ELR (cell line): Measurements from ENCODE around the gene POLH.

Experiments
- DNase-seq: peaks from one replicate; pipeline ENCODE4 v3.0.0-alpha.2; 2015; ENCODE audit warnings: low read depth

Gene POLH

DNA sequence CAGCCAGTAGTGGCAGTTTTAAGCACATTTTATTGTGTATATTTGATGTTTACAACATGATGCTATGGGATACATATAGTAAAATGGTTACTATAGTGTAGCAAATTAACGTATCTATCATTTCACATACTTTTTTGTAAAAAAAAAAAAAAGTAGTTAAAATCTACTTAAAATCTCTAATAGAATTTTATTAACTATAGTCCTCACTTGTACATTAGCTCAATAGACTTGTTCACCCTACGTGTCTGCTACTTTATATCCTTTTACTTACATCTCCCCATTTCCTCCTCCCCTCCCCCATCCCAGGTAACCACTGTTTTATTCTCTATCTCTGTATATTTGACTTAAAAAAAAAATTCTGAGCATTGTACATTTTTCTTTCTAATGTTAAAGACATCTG is 30.0 kb downstream of the POLH start:
- DNase-seq, result no peak

- peak; percentile 84 for DNase-seq
Observed at GRCh38 chr6:43608310-43608763, 32.4 kb downstream of the POLH start.

DNA sequence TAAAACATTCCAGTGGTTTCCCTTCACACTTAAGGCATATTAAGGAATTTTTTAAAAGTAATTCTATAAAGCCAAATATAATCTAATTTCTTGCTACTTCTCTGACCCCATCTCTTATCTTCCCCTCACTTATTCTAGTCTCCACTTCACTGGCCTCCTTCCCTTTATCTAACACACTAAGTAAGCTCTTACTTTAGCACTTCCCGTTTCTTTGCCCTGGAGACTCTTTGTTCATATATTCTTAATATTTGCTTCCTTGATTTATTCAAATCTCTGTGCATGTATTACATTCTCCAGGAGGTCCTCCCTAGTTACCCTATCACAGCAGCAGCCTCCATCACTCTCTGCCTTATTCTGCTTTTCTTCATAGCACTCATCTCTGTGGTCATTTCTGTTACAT is 32.8 kb downstream of the POLH start:
- no peak for DNase-seq

DNA sequence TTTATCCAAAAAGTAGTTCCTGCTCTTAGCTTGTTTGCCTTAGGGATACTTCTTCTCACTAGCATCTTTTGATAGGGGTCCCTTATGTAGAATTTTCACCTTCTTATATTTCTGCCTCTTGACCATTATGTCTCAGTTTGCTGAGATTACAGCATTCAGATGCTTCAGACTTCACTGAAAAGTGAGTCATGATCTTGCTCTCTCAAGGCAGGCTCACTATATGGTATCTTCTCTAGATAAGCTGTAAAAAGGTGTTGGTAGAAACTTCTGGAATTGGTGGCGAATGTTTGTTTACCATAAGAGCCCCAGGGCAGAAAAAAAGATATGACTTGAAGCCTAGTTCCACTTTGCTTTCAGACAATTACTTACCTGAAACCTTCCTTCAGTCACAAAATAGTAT is 33.4 kb downstream of the POLH start:
- no peak for DNase-seq

DNA sequence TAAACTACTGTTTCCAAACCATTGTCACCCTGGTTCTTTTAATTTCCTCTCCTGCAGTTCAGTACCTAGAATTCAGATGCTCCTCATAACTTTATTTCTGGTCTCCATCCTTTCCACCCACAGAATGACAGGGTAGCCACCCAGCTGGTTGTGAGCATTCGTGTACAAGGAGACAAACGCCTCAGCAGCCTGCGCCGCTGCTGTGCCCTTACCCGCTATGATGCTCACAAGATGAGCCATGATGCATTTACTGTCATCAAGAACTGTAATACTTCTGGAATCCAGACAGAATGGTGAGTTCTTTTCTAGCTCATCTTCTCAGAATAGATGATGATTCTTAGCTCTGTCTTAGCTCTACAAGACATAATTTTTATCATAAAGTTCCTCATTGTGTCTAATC is 34.4 kb downstream of the POLH start:
- DNase-seq, result no peak

DNA sequence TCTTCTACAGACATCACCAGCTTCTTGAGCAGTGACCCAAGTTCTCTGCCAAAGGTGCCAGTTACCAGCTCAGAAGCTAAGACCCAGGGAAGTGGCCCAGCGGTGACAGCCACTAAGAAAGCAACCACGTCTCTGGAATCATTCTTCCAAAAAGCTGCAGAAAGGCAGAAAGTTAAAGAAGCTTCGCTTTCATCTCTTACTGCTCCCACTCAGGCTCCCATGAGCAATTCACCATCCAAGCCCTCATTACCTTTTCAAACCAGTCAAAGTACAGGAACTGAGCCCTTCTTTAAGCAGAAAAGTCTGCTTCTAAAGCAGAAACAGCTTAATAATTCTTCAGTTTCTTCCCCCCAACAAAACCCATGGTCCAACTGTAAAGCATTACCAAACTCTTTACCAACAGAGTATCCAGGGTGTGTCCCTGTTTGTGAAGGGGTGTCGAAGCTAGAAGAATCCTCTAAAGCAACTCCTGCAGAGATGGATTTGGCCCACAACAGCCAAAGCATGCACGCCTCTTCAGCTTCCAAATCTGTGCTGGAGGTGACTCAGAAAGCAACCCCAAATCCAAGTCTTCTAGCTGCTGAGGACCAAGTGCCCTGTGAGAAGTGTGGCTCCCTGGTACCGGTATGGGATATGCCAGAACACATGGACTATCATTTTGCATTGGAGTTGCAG is 37.9 kb downstream of the POLH start:
- no peak for DNase-seq

- DNase-seq, result no peak
Observed at GRCh38 chr6:43614396-43614730, 38.4 kb downstream of the POLH start.

DNA sequence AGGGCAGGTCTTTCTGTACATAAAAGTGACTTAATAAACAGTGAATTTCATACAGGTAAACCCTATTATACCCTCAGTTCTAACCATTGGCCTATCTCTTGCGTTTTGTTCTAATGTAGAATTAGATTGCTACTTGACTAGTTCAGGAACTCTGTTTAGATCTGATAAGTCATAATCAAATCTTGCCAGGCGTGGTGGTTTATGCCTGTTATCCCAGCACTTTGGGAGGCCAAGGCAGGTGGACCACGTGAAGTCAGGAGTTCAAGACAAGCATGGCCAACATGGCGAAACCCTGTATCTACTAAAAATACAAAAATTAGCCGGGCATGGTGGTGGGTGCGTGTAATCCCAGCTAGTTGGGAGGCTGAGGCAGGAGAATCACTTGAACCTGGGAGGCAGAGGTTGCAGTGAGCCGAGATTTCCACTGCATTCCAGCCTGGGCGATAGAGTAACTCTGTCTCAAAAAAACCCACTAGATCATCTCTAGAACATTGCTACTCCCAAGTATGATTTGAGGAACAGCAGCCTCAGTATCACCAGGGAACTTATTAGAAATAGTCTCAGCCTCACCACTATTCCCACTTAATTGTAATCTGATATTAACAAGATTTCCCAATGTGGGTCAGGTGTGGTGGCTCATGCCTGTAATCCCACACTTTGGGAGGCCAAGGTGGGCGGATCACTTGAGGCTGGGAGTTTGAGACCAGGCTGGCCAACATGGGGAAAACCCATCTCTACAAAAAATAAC is 40.9 kb downstream of the POLH start:
- no peak for DNase-seq

- DNase-seq, result no peak
Observed at GRCh38 chr6:43621078-43621835, 45.3 kb downstream of the POLH start.

DNA sequence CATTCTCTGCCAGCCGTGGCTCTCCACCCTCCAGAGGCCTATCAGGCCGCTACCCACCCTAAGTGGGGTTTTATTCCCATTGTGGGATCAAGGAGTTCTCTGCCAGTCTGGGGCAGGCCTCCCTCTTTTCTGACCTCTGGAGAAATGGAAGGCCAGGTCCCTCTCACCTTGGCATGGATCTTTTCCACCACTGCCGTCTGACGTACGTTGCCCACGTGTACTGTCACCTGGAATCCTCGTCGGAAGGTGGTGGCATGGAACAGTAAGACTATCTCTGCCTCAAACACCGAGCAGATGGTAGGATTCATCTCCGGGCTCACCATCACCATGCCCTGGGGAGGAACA is 45.8 kb downstream of the POLH start:
- DNase-seq, result no peak

GRCh38 chr6:43622541-43622940 is 46.6 kb downstream of the POLH start:
- no peak for DNase-seq

DNA sequence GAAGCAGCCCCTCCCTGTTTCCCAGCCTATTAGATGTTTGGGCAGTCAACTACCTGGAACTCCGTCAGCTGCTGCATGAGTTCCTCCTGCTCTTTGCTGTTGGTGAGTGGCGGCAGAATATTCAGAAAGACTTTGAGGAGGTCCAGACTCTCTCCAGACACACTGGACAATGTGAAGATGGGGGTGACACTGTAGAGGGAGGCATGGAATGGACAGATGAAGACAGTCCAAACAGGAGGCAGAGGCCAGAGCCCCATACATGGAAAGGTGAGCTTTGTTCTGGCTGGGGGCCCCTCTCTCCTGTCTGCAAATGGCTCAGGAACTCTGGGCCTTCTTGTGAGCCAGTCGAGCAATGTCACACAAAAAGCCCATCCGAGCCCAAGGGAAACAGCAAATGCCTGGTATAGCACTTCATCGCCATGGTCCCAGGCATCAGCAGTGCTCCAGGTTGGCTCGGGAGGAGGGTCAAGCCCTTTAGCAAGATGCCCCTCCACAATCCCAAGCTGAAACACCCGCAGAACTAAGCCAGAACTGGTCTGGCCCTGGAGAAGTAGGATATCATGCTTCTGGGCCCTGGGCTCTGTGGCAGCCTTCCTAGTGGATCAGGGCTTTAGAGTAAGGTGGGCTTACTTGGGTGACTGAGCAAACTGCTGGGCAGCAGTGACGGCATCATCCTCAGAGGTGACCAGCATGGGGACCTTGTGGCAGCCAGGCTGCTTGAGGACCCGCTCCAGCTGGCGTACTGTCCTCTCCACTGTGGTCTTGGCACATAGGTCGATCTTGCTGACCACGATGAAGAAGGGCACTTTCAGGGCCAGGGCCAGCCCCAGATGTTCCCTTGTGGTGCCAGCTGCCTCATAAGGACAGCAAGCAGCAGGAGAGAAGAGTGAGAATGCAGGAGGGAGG is 48.1 kb downstream of the POLH start:
- no peak for DNase-seq

DNA sequence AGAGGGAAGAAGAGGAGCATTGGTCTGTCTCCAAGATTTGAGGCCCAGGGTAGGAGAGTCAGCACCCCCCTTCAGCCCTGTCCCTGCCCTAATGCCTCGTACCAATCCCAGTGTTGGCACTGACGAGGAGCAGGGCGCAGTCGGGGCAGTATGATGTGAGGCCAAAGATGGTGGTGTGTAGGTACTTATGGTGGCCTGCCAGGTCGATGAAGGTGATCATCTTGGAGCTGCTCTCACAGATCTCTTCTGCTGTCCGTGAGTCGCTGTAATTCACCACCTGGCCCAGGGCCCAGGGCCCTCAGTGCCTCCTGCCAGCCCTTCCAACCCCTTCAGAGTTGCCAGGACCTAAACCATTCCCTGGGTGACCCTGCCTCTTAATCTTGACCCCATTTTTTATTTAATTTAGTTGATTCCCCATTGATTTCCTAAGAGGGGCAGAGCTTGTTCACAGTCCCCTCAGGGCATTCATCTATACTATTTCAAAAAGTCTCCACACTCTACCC is 48.9 kb downstream of the POLH start:
- no peak for DNase-seq

DNA sequence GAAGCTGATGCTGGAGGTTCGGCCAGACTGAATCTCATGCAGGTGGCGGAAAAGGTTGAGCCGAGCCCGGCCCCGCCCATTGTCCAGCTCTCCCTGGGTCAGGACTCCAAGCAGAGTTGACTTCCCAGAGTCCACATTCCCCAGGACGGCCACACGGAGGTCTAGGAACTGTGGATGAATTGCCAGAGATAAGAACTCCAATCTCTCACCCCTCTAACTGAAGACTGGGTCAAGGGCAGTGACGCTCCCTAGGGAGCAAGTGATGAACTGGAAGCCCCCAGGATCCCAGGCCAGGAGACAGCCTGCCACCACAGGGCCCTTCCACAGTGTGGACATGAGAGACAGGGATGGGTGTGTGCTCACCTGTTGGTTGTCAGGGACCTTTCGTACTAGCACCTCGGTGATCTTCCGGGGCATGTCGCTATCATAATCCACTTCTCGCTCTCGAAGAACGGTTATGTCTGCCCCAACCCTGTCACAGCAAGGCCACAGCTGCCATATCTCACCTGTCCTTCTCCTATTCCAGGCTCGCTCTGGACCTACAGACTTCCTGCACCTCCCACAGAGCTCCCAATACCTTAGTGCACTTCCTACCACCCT is 49.5 kb downstream of the POLH start:
- no peak for DNase-seq

DNA sequence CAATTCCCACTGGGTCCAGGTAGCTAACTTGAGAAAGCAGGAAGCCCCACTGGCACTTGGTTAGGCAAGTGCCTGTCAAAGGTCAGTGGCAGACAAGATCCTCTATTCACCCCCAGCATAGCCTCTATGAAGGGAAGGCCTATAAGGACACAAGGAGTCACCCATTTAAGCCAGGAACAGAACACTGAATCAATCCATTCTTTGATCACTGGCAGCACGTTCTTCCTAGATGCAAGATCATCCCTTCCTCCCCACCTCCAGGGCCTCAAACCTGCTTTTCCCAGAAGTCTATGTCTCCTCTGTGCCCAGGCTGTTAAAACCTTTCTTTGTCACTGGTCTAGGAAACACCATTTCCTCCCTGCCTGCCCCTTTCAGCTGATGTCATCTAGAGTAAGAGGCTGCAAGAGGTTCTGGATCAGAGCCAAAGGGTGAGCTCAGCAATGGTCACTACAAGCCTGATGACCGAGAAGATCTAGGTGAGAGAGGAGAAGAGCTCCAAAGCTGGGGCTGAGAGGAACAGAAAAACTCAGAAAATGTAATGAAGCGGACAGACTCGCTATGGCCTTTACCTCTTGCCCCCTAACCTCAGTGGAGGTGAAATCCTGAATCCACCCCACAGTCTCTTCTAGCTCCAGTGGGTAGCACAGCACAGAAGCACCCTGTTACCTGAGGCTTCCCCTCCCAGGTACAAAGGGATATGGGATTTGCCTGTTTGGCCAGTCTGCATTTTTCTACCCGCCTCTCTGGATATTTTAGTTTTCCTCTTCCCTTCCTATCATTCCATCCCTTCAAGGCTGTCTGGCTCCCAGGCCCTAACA is 51.2 kb downstream of the POLH start:
- DNase-seq, result peak; percentile 99

- peak; percentile 69 for DNase-seq
Observed at GRCh38 chr6:43628393-43629103, 52.6 kb downstream of the POLH start.

DNA sequence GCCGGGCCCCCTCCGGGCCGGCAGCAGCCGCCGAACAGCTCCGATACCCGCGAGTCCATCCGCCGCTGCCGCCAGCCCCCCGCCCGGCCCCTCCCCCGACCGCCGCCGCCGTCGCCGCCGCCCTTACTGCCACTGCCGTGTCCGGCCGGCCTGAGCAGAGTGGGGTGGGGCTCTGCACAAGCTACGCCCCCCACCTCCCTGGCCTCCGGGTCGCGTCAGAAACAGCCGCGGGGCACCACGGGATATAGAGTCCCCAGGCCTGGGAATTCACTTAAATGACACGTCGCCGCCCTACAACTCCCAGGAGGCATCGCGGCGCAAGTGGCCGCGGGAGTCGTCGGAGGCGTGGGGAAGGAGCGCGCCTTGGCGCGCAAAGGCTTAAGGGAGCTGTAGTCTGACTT is 53.1 kb downstream of the POLH start, which contains the start of gene GTPBP2:
TSS of gene GTPBP2 (minus strand) at position 161 of the 401 bp plus-strand sequence. CDS start at position 59, 102 bp downstream.
- DNase-seq, result peak; percentile 100

GRCh38 chr6:43629505-43630300 is 53.7 kb downstream of the POLH start:
- DNase-seq, result peak; percentile 99
